ENCODE results near the gene BRD7. TPM values are rescaled to one million over a fixed set of nuclear protein-coding genes. Genes with fewer than 3 reads are reported as not detected.
"Not testable (repeated sequence)": the region's sequence is repeated elsewhere in the genome, so short reads cannot be mapped to it uniquely, and the experiment has no call there.

The BRD7 gene
- total and polyA plus RNA-seq, 2 of the 13 experiments (the other 11 are each of a cell fraction or from before 2014, with no cell fraction given) = 82.3 to 149 TPM

GRCh38 chr16:50345210-50345609, 23.6 kb downstream of the BRD7 start:
- POLR2A ChIA-PET; in situ Hi-C loops (cut with HindIII; ENCODE audit: extremely low pct_ligation_motif_present, low pct_unique_long_range_greater_than_20kb); DNase-seq (ENCODE audit: low spot score); H3K9ac ChIP-seq (ENCODE audit: insufficient read depth, low read depth, low read length); H3K79me2 ChIP-seq (ENCODE audit: insufficient read depth, low read length); CTCF ChIA-PET (ENCODE audit: low intra/inter-chr PET ratio, low total read pairs); H4K20me1 ChIP-seq (ENCODE audit: insufficient read depth, low read length); H3K27me3 ChIP-seq (ENCODE audit: control insufficient read depth in 1 of 2, insufficient read depth in 2 of 2, low read length in 2 of 2); H3K4me3 ChIP-seq (replicated peaks in 1 of 3; ENCODE audit: insufficient read depth in 1 of 3, low read depth in 2 of 3, low read length in 3 of 3); H3K27ac ChIP-seq (ENCODE audit: extremely low read length, insufficient read depth, low read length); H2AFZ ChIP-seq (ENCODE audit: low read length); BruUV-seq (replicated peaks); H3K9me3 ChIP-seq (ENCODE audit: low read length); ATAC-seq; FAIRE-seq; intact Hi-C loops (cut with micrococcal nuclease; ENCODE audit: unreplicated experiment); H3K4me2 ChIP-seq (ENCODE audit: low read depth, low read length): not testable (repeated sequence)
- Histone ChIP-seq H3K36me3 (replicated peaks in 1 of 2; ENCODE audit: control insufficient read depth in 1 of 2, insufficient read depth in 2 of 2, low read length in 2 of 2) (peaks cover 7 to 51% of the 10 kb centered on the region in 2 experiments), H3K4me1 (ENCODE audit: insufficient read depth, low read length) (peaks cover 15% of the 10 kb centered on the region)
- 100% methylated on average over 2 of the region's 2 CpGs for WGBS (ENCODE audit: low lambda C conversion rate)

GRCh38 chr16:50343566-50343965, 25.2 kb downstream of the BRD7 start:
- Histone ChIP-seq H3K36me3 (replicated peaks in 1 of 2; ENCODE audit: control insufficient read depth in 1 of 2, insufficient read depth in 2 of 2, low read length in 2 of 2) (peaks cover 12 to 51% of the 10 kb centered on the region in 2 experiments), H3K4me1 (ENCODE audit: insufficient read depth, low read length) (peaks cover 15% of the 10 kb centered on the region)
- ATAC-seq (peak; percentile 50; the same call in 1 of the 3 replicates), DNase-seq (ENCODE audit: low spot score) (peak; percentile 30)
- H4K20me1 ChIP-seq (ENCODE audit: insufficient read depth, low read length); BruUV-seq (replicated peaks); FAIRE-seq; H3K9me3 ChIP-seq (ENCODE audit: low read length); H3K4me3 ChIP-seq (replicated peaks in 1 of 3; ENCODE audit: insufficient read depth in 1 of 3, low read depth in 2 of 3, low read length in 3 of 3); H2AFZ ChIP-seq (ENCODE audit: low read length); H3K27me3 ChIP-seq (ENCODE audit: control insufficient read depth in 1 of 2, insufficient read depth in 2 of 2, low read length in 2 of 2); CTCF ChIA-PET (ENCODE audit: low intra/inter-chr PET ratio, low total read pairs); H3K27ac ChIP-seq (ENCODE audit: extremely low read length, insufficient read depth, low read length); H3K4me2 ChIP-seq (ENCODE audit: low read depth, low read length); H3K9ac ChIP-seq (ENCODE audit: insufficient read depth, low read depth, low read length); in situ Hi-C loops (cut with HindIII; ENCODE audit: extremely low pct_ligation_motif_present, low pct_unique_long_range_greater_than_20kb); POLR2A ChIA-PET; H3K79me2 ChIP-seq (ENCODE audit: insufficient read depth, low read length); intact Hi-C loops (cut with micrococcal nuclease; ENCODE audit: unreplicated experiment); TF ChIP-seq SOX13 (IDR thresholded peaks at IDR 0.05): not testable (repeated sequence)
- 55% methylated on average over 7 of the region's 8 CpGs for WGBS (ENCODE audit: low lambda C conversion rate)
- TF ChIP-seq FOXA3 (CRISPR knock-in tag; IDR thresholded peaks at IDR 0.05) = peak; percentile 82
- peak; percentile 54 for TF ChIP-seq ZNF687 (CRISPR knock-in tag; IDR thresholded peaks at IDR 0.05)
- 0 out of 2 replicates have a peak, but pooled peaks have one; percentile 23 for TF ChIP-seq SAP130 (CRISPR knock-in tag; IDR thresholded peaks at IDR 0.05; ENCODE audit: low read depth)
- peak; percentile 26; the same call in 1 of the 2 replicates for TF ChIP-seq FOXO1 (CRISPR knock-in tag; IDR thresholded peaks at IDR 0.05)
- TF ChIP-seq ZMYM4 (CRISPR knock-in tag; IDR thresholded peaks at IDR 0.05) = 0 out of 2 replicates have a peak, but pooled peaks have one; percentile 17
- TF ChIP-seq ARID5B (CRISPR knock-in tag; IDR thresholded peaks at IDR 0.05) = peak; percentile 59; the same call in 1 of the 2 replicates
- peak in 1 of 2 experiments; percentile 20; a peak in 1 of 4 replicates for TF ChIP-seq SOX13 (CRISPR knock-in tag; conservative IDR thresholded peaks at IDR 0.05 in 1 of 2, IDR thresholded peaks at IDR 0.05 in 1 of 2)
- TF ChIP-seq ZNF343 (CRISPR knock-in tag; IDR thresholded peaks at IDR 0.05) = peak; percentile 43; the same call in 1 of the 2 replicates
- TF ChIP-seq FOXK1 (CRISPR knock-in tag; IDR thresholded peaks at IDR 0.05; ENCODE audit: borderline replicate concordance, low read depth) = peak; percentile 50; the same call in 1 of the 2 replicates
- 0 out of 2 replicates have a peak, but pooled peaks have one; percentile 37 for TF ChIP-seq ELF3 (CRISPR knock-in tag; IDR thresholded peaks at IDR 0.05)

All from HepG2 (cell line).